ENCODE data around the gene WDR36.

WDR36 gene

GRCh38 chr5:111074244-111074643 is 17.9 kb upstream of the WDR36 start:
- Histone ChIP-seq H3K79me2 (ENCODE audit: control insufficient read depth, low read length) (no peaks in the 10 kb centered on the region), H3K36me3 (ENCODE audit: control insufficient read depth, low read length) (no peaks in the 10 kb centered on the region), H3F3A (ENCODE audit: control insufficient read depth, insufficient read depth) (peaks cover 4% of the 10 kb centered on the region), H4K20me1 (ENCODE audit: control insufficient read depth, insufficient read depth, low read depth, low read length) (no peaks in the 10 kb centered on the region), H3K27ac (ENCODE audit: low read depth, low read length) (no peak overlapping the region), H3K4me2 (ENCODE audit: low read length) (peak overlapping the region; percentile 90), H3K9me2 (replicated peaks; ENCODE audit: control insufficient read depth, low read length) (no peaks in the 10 kb centered on the region; the same call in 1 of the 2 replicates), H3K27me3 (ENCODE audit: control insufficient read depth, low read length) (peaks cover 40% of the 10 kb centered on the region), H3K9me3 (ENCODE audit: control insufficient read depth, insufficient read depth, low read length) (no peaks in the 10 kb centered on the region), H3K4me3 (ENCODE audit: low read length) (peak overlapping the region; percentile 78; the same call in 1 of the 2 replicates), H3K4me1 (ENCODE audit: control insufficient read depth, low read length) (peaks cover 33% of the 10 kb centered on the region)
- TF ChIP-seq CTCF (IDR thresholded peaks at IDR 0.05; ENCODE audit: low read depth, low read length, poor library complexity, severe bottlenecking) = no peak
- TF ChIP-seq EZH2phosphoT487 (IDR thresholded peaks at IDR 0.05; ENCODE audit: borderline replicate concordance, low read length) = no peak

- Histone ChIP-seq H3K27ac (ENCODE audit: low read depth, low read length) (no peak overlapping the region), H3K36me3 (ENCODE audit: control insufficient read depth, low read length) (no peaks in the 10 kb centered on the region), H3K79me2 (ENCODE audit: control insufficient read depth, low read length) (no peaks in the 10 kb centered on the region), H3F3A (ENCODE audit: control insufficient read depth, insufficient read depth) (peaks cover 4% of the 10 kb centered on the region), H3K4me3 (ENCODE audit: low read length) (no peak overlapping the region), H3K27me3 (ENCODE audit: control insufficient read depth, low read length) (peaks cover 28% of the 10 kb centered on the region), H4K20me1 (ENCODE audit: control insufficient read depth, insufficient read depth, low read depth, low read length) (no peaks in the 10 kb centered on the region), H3K9me2 (replicated peaks; ENCODE audit: control insufficient read depth, low read length) (no peaks in the 10 kb centered on the region; the same call in 1 of the 2 replicates), H3K4me2 (ENCODE audit: low read length) (peak overlapping the region; percentile 25), H3K4me1 (ENCODE audit: control insufficient read depth, low read length) (peaks cover 38% of the 10 kb centered on the region), H3K9me3 (ENCODE audit: control insufficient read depth, insufficient read depth, low read length) (no peaks in the 10 kb centered on the region)
- TF ChIP-seq CTCF (IDR thresholded peaks at IDR 0.05; ENCODE audit: low read depth, low read length, poor library complexity, severe bottlenecking) = no peak
- TF ChIP-seq EZH2phosphoT487 (IDR thresholded peaks at IDR 0.05; ENCODE audit: borderline replicate concordance, low read length) = no peak
Observed at GRCh38 chr5:111075520-111075919, 16.6 kb upstream of the WDR36 start.

DNA sequence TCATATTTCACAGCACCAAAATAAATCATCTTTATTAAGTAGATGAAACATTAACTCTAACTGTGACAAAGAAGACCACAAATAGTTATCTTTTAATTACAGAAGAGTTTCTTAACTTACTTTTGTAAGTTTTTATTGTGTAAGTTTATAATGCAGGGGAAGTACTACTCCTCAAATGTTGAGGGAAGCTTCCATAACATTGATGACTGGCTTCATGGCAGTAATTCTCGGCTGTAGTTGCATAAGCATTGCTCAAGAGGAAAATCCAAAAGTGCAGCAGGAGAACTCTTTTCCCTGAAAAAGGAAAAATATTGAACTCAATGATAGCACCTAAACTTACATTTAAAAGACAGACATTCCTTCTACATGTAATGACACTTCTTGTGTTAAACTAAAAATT is 16.1 kb upstream of the WDR36 start:
- peaks cover 38% of the 10 kb centered on the region for H3K4me1 ChIP-seq (ENCODE audit: control insufficient read depth, low read length)
- H3K9me3 ChIP-seq (ENCODE audit: control insufficient read depth, insufficient read depth, low read length) = no peaks in the 10 kb centered on the region
- no peak overlapping the region for H3K27ac ChIP-seq (ENCODE audit: low read depth, low read length)
- H3F3A ChIP-seq (ENCODE audit: control insufficient read depth, insufficient read depth) = peaks cover 4% of the 10 kb centered on the region
- TF ChIP-seq EZH2phosphoT487 (IDR thresholded peaks at IDR 0.05; ENCODE audit: borderline replicate concordance, low read length) (no peak), CTCF (IDR thresholded peaks at IDR 0.05; ENCODE audit: low read depth, low read length, poor library complexity, severe bottlenecking) (no peak)
- no peaks in the 10 kb centered on the region for H4K20me1 ChIP-seq (ENCODE audit: control insufficient read depth, insufficient read depth, low read depth, low read length)
- H3K27me3 ChIP-seq (ENCODE audit: control insufficient read depth, low read length) = peaks cover 22% of the 10 kb centered on the region
- no peaks in the 10 kb centered on the region; the same call in 1 of the 2 replicates for H3K9me2 ChIP-seq (replicated peaks; ENCODE audit: control insufficient read depth, low read length)
- no peaks in the 10 kb centered on the region for H3K36me3 ChIP-seq (ENCODE audit: control insufficient read depth, low read length)
- H3K79me2 ChIP-seq (ENCODE audit: control insufficient read depth, low read length) = no peaks in the 10 kb centered on the region
- H3K4me2 ChIP-seq (ENCODE audit: low read length) = no peak overlapping the region; the same call in 1 of the 2 replicates
- no peak overlapping the region for H3K4me3 ChIP-seq (ENCODE audit: low read length)
